Measurements from ENCODE around the gene FASTK.

Gene FASTK

DNA sequence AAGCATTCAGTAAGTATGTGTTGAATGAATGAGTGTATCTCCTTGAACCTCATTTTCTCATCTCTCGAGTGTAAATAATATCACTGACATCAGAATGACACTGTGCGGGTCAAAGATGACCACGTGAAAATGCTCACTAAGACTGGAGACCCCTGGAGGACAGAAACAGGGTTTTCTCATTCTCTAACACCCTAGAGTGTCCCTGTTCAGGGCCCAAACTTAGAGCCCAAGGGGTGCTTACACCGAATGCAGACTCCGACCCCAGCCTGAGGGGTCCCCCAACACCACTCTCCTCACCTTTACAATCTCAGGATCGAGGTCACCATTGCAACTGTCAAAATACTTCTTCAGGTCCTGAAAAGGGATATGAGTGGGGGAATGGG, 24.3 kb downstream of the FASTK start:
- TF ChIP-seq GATA3 (IDR thresholded peaks at IDR 0.05; ENCODE audit: low read depth, low read length) (no peak), GATA2 (IDR thresholded peaks at IDR 0.05; ENCODE audit: low read depth, low read length) (no peak)

DNA sequence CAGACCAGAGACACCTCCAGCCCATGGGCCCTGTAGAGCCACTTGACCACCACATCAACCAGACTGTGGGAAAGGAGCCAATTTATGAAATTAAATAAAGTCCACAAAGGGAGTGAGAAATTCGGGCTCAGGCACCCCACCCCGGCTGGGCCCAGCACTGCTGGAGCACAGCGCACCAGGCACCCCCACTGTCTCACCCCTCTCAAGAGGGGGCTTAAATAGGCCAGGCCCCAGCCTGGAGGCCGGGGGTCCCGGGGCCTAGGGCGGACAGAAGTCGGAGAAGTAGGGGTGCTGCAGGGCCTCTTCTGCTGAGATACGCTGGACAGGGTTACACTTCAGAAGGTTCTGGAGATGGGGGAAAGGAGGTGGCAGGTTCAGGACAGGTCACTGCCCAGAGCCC, 26.9 kb downstream of the FASTK start:
- TF ChIP-seq GATA3 (IDR thresholded peaks at IDR 0.05; ENCODE audit: low read depth, low read length) (no peak), GATA2 (IDR thresholded peaks at IDR 0.05; ENCODE audit: low read depth, low read length) (no peak)

DNA sequence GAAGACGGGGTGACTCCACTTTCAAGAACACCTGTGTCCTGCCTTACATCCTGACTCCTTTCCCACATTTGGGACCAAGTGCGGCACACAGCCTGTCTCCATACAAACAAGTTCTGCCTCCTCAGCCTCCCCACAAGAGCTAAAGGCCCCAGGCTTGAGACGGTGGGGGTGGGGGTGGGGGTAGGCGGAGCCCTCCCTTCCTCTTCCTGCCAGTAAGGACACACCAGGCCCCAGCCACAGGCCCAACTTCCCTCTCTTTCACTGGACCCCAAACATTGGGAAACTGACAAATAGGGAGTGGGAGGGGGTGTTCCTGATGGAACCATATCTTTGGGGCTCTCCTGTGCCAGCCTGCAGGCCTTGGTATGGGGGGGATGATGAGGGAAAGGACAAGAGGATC, 27.5 kb downstream of the FASTK start:
- TF ChIP-seq GATA2 (IDR thresholded peaks at IDR 0.05; ENCODE audit: low read depth, low read length) = no peak
- TF ChIP-seq GATA3 (IDR thresholded peaks at IDR 0.05; ENCODE audit: low read depth, low read length) = no peak

DNA sequence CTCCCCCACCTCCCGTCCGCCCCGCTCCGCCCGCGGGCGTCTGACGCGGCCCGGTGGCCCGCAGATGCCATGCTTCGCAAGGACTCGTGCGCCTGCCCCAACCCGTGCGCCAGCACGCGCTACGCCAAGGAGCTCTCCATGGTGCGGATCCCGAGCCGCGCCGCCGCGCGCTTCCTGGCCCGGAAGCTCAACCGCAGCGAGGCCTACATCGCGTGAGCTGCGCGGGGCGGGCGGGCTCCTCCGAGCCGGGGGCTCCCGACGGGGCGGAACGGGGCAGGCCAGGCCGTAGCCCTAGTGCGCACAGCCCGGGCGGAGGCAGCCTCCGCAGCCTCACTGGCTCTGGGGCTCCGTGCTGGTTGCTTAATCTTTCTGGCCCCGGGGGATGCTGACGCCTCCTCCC, 29.5 kb downstream of the FASTK start:
- TF ChIP-seq GATA3 (IDR thresholded peaks at IDR 0.05; ENCODE audit: low read depth, low read length) = no peak
- TF ChIP-seq GATA2 (IDR thresholded peaks at IDR 0.05; ENCODE audit: low read depth, low read length) = no peak

DNA sequence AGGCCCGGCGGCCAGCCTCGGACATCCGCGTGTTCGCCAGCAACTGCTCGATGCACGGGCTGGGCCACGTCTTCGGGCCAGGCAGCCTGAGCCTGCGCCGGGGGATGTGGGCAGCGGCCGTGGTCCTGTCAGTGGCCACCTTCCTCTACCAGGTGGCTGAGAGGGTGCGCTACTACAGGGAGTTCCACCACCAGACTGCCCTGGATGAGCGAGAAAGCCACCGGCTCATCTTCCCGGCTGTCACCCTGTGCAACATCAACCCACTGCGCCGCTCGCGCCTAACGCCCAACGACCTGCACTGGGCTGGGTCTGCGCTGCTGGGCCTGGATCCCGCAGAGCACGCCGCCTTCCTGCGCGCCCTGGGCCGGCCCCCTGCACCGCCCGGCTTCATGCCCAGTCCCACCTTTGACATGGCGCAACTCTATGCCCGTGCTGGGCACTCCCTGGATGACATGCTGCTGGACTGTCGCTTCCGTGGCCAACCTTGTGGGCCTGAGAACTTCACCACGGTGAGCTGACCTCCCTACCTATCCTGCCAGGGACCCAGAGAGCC, 31.6 kb downstream of the FASTK start:
- TF ChIP-seq GATA3 (IDR thresholded peaks at IDR 0.05; ENCODE audit: low read depth, low read length) = no peak
- no peak for TF ChIP-seq GATA2 (IDR thresholded peaks at IDR 0.05; ENCODE audit: low read depth, low read length)

DNA sequence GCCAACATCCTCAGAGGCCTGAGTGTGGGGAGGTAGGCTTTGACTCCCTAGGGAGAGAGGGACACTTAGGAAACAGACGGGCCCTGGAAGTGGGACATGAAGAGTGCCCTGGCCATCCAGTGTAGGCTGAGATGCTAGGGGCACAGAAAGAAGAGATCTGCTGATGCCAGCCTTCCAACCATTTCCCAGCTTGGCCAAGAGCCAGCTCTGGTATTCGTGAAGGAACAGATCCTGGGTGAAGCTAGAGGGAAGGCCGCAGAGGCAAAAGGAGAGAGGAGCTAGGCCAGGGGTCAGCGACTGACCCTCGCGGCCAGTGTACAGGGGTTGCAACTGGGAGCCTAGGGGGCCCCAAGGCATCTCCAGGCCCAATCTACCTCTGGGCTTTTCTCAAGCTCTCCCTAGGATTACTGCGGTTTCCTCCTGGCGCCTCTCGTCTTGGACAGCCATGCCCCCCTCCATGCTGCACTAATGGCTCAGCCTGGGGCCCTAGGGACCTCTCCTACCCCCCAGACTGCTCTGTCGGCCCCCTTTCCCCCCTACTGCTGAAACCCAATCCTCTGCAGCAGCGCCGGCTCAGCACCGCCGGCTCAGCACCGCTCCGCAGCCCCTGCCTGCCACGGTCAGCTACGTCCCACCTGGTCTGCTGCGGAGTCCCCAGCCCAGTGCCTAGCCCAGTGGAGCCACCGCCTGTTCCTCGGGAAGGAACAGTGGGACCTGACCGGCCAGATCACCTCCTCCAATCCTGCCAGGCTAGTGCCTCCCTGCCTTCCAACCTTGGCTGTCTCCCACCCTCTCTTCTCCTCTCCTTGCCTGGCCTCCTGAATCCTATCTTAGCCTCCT, 32.4 kb downstream of the FASTK start, which contains the start of gene ASIC3:
Gene ASIC3, plus strand, starts transcription at position 556 of the 840 bp plus-strand sequence. CDS start 355 bp downstream, outside the sequence.
- TF ChIP-seq GATA3 (IDR thresholded peaks at IDR 0.05; ENCODE audit: low read depth, low read length) (no peak), GATA2 (IDR thresholded peaks at IDR 0.05; ENCODE audit: low read depth, low read length) (no peak)

DNA sequence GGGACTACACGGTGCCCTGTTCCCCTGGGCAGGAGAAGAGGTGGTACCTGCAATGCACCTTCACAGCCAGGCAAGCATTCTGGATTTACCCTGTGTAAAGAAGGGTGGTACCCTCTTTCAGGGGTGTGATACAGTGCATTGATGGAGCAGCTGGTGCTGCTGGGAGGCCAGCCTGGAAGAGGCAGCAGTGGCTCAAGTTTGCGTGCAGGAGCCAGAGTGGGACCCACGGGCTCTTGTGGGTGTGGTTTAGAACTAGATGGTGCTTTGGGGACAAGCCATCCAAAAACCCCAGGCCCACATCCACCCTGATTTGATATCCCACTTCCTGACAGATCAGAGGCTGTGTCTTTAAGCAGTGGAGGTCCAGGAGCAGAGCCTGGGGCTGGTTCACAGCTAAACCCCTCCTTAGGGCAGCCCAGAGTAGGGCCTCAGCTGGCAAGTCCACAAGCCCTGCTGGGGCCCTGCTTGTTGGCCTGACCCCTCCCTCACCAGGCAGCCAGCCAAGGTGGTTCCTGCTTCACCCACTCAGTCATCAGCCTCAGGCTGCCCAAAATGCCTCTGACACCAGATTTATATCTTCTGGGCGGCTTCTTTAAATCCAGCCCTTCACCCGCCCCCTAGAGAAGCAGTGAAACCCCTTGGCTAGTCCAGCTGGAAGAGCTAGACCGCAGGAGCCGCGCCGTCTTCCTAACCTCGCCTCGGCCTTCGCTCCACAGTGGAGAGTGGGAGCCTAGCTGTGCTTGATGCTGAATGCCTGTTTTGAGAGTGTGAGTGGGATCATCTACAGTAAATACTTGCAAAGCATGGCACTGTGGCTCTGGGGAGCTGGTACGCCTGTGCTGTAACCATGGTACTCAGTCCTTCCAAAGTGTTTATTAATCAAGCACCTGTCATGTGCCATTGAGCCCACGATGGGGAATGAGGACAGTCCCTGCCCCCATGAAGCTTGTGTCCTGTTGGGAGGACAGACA, 33.7 kb downstream of the FASTK start:
- TF ChIP-seq GATA3 (IDR thresholded peaks at IDR 0.05; ENCODE audit: low read depth, low read length) (no peak), GATA2 (IDR thresholded peaks at IDR 0.05; ENCODE audit: low read depth, low read length) (peak; percentile 61)

DNA sequence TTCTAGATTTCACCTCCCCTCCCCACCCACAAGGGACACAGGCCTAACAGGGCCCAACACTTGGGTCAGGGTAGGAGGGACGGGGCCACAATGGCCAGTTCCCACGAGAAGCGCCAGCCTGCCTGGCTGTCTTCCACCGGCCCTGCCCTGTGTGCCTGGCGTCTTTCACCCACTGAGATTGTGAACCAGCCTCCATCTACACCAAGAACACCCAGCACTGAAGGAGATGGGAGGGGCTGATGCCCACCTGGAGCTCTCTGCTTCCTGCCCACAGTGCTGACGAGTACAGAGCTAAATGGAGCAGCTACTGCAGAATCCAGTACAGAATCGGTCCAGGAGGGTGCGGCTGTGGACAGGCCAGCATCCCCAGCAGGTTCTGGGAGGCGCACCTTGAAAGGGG, 34.6 kb downstream of the FASTK start:
- TF ChIP-seq GATA2 (IDR thresholded peaks at IDR 0.05; ENCODE audit: low read depth, low read length) = no peak
- TF ChIP-seq GATA3 (IDR thresholded peaks at IDR 0.05; ENCODE audit: low read depth, low read length) = no peak

DNA sequence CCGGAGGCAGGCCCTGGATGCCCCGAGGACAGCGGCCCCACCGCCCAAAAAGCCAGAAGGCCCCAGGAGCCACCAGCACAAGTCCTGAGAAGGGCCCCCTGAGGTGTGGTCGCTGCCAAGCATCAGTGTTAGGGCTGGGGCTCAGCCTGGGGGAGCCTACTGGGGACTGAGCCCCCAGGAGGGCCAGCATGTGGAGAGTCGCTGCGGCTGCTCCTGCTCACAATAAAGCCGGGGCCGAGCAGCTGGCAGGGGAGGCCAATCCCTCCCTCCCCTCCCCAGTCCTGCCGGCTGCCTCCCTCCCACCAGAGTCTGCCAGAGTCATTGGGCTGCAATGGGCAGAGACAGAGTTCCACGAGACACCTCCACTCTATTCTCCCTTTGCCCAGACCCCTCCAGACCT, 35.3 kb downstream of the FASTK start:
- TF ChIP-seq GATA2 (IDR thresholded peaks at IDR 0.05; ENCODE audit: low read depth, low read length) (no peak), GATA3 (IDR thresholded peaks at IDR 0.05; ENCODE audit: low read depth, low read length) (no peak)

DNA sequence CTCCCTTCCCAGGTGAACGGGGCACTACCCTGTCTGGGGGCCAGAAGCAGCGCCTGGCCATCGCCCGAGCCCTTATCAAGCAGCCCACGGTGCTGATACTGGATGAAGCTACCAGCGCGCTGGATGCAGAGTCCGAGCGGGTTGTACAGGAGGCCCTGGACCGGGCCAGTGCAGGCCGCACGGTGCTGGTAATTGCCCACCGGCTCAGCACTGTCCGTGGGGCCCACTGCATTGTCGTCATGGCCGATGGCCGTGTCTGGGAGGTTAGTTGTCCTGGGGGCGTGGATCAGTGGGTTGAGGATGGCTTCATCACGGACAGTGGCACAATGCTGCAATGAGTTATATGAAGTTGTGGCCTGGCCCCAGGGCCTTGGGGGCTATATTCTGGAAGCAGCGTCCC, 36.6 kb downstream of the FASTK start:
- no peak for TF ChIP-seq GATA2 (IDR thresholded peaks at IDR 0.05; ENCODE audit: low read depth, low read length)
- no peak for TF ChIP-seq GATA3 (IDR thresholded peaks at IDR 0.05; ENCODE audit: low read depth, low read length)

DNA sequence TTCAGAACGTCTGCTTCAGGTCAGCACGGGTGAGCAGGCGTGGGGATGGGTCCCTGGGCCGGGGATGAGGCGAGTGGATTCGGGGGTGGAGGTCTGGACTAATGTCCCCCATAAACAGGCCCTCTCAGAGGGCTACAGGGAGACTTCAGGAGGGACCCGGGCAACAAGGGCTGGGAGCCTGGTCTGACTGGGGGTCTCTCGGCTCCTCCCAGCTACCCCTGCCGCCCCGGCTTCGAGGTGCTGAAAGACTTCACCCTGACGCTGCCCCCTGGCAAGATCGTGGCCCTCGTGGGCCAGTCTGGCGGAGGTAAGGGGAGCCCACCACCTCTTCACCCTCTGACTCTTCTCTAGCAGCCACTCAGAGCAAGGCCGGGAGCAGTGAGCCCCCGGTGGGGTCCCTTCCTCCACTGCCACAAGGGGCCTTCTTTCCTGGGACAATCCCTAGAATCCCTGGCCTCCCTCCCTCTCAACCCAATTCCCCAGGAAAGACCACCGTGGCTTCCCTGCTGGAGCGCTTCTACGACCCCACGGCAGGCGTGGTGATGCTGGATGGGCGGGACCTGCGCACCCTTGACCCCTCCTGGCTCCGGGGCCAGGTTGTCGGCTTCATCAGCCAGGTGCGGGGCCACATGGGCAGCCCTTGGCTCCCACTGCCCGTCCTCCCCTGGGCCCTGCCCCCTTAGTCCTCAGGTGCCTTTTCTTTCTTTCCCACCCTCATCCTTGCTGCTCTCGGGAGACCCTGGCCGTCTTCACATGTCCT, 39.8 kb downstream of the FASTK start:
- TF ChIP-seq GATA2 (IDR thresholded peaks at IDR 0.05; ENCODE audit: low read depth, low read length) (no peak), GATA3 (IDR thresholded peaks at IDR 0.05; ENCODE audit: low read depth, low read length) (no peak)

DNA sequence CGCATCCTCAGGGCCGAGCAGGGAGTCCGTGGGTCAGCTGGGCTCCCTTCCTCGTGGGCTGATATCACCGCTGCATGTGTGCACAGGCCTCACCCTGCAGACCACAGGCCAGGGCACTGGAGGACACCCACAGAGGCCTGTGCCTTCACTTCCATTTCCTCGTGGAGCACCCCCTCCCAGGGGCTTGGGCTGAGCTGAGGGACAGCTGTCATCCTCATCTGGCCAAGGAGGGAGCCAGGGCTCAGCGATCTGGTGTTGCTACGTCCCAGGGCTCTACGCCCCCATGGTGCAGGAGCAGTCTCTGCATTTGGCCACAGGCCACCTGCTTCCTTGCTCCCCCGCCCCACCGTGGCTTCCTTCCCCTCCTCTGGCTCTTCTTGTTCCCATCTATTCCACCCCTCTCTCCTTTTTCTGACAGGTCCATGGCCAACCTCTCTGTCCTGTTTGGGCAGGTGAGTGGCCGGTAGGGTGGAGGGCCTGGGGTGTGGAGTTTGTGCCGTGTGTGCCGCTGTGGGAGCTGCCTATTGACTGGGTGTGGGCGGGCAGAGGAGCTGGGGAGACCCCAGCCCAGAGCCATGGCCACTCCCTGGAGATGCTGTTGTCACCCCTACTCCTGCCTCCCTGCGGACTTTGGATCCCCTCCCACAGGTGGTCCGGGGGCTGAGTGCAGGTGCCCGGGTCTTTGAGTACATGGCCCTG, 40.6 kb downstream of the FASTK start:
- TF ChIP-seq GATA2 (IDR thresholded peaks at IDR 0.05; ENCODE audit: low read depth, low read length) = no peak
- no peak for TF ChIP-seq GATA3 (IDR thresholded peaks at IDR 0.05; ENCODE audit: low read depth, low read length)

All from SH-SY5Y (cell line).